Measurements from ENCODE around the gene TNKS1BP1. TPM values are rescaled to one million over a fixed set of nuclear protein-coding genes. Genes with fewer than 3 reads are reported as not detected.

Gene TNKS1BP1
- total and polyA plus RNA-seq, 9 of the 15 experiments (the other 6 are each of a cell fraction or from before 2014, with no cell fraction given), result 1.1 to 47.2 (median 10.9) TPM

DNA sequence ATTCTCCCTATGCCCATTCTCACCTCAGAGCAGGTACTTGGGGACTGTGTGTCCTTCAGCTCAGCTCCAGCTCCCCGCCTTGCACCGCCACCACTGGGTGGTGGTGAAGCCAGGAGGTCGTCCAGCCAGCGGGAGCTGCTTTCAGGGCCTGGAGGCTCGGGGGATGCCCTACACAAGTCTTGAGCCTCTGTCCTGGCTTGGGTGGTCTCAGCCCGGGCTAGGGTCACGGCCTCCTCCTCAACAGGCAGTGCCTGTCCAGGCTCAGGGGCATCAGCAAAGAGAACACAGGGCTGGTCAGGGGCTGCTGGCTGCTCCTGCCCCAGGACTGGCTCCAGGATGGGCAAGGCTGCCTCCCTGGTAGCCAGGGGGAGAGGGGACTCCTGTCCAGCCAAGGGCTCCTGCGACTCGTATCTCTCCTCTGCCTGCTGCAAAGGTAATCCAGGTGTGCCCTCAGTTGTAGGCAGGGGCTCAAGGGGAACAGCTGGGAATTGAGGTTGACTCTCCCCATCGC is 12.2 kb downstream of the TNKS1BP1 start (continued):
- TF ChIP-seq ARID3B (CRISPR knock-in tag; IDR thresholded peaks at IDR 0.05; ENCODE audit: borderline replicate concordance) (no peak), GABPB1 (CRISPR knock-in tag; IDR thresholded peaks at IDR 0.05) (no peak), THRB (CRISPR knock-in tag; conservative IDR thresholded peaks at IDR 0.05) (no peak), ZFPM2 (CRISPR knock-in tag; IDR thresholded peaks at IDR 0.05) (no peak), ZNF134 (CRISPR knock-in tag; conservative IDR thresholded peaks at IDR 0.05) (no peak), MAZ (CRISPR knock-in tag; conservative IDR thresholded peaks at IDR 0.05 in 1 of 2, IDR thresholded peaks at IDR 0.05 in 1 of 2) (no peak), ZBTB17 (CRISPR knock-in tag; IDR thresholded peaks at IDR 0.05) (no peak), DIDO1 (tag; IDR thresholded peaks at IDR 0.05; ENCODE audit: low read depth) (no peak), SLC30A9 (CRISPR knock-in tag; IDR thresholded peaks at IDR 0.05) (no peak), E2F3 (CRISPR knock-in tag; IDR thresholded peaks at IDR 0.05) (no peak), PTRF (tag; IDR thresholded peaks at IDR 0.05) (no peak), ZNF780A (CRISPR knock-in tag; IDR thresholded peaks at IDR 0.05) (no peak), FOXP1 (CRISPR knock-in tag; IDR thresholded peaks at IDR 0.05) (no peak), KAT2B (IDR thresholded peaks at IDR 0.05; ENCODE audit: low read depth, low read length) (no peak), PPARD (CRISPR knock-in tag; IDR thresholded peaks at IDR 0.05) (no peak), RBFOX2 (IDR thresholded peaks at IDR 0.05; ENCODE audit: low read depth, low read length) (0 out of 2 replicates have a peak, but pooled peaks have one; percentile 31), MAFG (tag; conservative IDR thresholded peaks at IDR 0.05) (no peak), RBBP5 (IDR thresholded peaks at IDR 0.05; ENCODE audit: borderline replicate concordance, insufficient read depth, low read length, poor library complexity, severe bottlenecking) (no peak), TCF7L2 (IDR thresholded peaks at IDR 0.05; ENCODE audit: low read depth, low read length) (no peak), POLR2B (IDR thresholded peaks at IDR 0.05; ENCODE audit: low read depth, partially characterized antibody) (peak; percentile 3), ZNF431 (CRISPR knock-in tag; IDR thresholded peaks at IDR 0.05) (no peak)
- TF ChIP-seq, protein P1, sequence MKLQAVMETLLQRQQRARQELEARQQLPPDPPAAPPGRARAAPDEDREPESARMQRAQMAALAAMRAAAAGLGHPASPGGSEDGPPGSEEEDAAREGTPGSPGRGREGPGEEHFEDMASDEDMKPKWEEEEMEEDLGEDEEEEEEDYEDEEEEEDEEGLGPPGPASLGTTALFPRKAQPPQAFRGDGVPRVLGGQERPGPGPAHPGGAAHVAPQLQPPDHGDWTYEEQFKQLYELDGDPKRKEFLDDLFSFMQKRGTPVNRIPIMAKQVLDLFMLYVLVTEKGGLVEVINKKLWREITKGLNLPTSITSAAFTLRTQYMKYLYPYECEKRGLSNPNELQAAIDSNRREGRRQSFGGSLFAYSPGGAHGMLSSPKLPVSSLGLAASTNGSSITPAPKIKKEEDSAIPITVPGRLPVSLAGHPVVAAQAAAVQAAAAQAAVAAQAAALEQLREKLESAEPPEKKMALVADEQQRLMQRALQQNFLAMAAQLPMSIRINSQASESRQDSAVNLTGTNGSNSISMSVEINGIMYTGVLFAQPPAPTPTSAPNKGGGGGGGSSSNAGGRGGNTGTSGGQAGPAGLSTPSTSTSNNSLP (IDR thresholded peaks at IDR 0.05; ENCODE audit: borderline replicate concordance, low read depth, low read length), result no peak
- TF ChIP-seq, protein P2, sequence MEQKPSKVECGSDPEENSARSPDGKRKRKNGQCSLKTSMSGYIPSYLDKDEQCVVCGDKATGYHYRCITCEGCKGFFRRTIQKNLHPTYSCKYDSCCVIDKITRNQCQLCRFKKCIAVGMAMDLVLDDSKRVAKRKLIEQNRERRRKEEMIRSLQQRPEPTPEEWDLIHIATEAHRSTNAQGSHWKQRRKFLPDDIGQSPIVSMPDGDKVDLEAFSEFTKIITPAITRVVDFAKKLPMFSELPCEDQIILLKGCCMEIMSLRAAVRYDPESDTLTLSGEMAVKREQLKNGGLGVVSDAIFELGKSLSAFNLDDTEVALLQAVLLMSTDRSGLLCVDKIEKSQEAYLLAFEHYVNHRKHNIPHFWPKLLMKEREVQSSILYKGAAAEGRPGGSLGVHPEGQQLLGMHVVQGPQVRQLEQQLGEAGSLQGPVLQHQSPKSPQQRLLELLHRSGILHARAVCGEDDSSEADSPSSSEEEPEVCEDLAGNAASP (IDR thresholded peaks at IDR 0.05), result no peak

Data from K562 (cell line).